GM12878 (cell line): ENCODE results near the gene ARPC5L. TPM values are rescaled to one million over a fixed set of nuclear protein-coding genes. Genes with fewer than 3 reads are reported as not detected.

Experiments used
- ATAC-seq: fragments of 200-7000 bp; cut with Tn5 transposase; 3 replicates; pipeline ENCODE4 v1.9.1; 2020; ENCODE audit warnings: mild to moderate bottlenecking, moderate library complexity
- BruUV-seq: library from RNA; stranded (reverse); fragments of 400-500 nt; replicated peaks from 2 replicates; lab custom pipeline; 2021; lab: Mats Ljungman, UMichigan
- CTCF ChIA-PET: fragments of 300-600 bp; sonication (Branson Sonifier 250); formaldehyde crosslinking; extraction: SDS; loops from one replicate; lab custom pipeline; 2021; ENCODE audit warnings: inconsistent platforms; lab: Yijun Ruan, JAX
- POLR2A ChIA-PET: fragments of 350-600 bp; formaldehyde crosslinking; extraction: SDS; loops from one replicate; lab custom pipeline; 2021; ENCODE audit warnings: inconsistent platforms; lab: Charles Lee
- RAD21 ChIA-PET: fragments of 300-600 bp; sonication (Branson Sonifier 250); formaldehyde crosslinking; loops from one replicate; lab custom pipeline; 2023; ENCODE audit warnings: antibody characterized with exemption; ENCODE audit not compliant: unreplicated experiment; lab: Charles Lee
- SMC1A ChIA-PET: fragments of 300-600 bp; sonication (Branson Sonifier 250); formaldehyde crosslinking; loops from one replicate; lab custom pipeline; 2023; ENCODE audit not compliant: unreplicated experiment, uncharacterized antibody; lab: Charles Lee
- DNase-seq: peaks from one replicate; pipeline ENCODE4 v3.0.0-alpha.2; 2011; ENCODE audit warnings: low read depth, low spot score
- FAIRE-seq: peaks from 3 replicates; lab custom pipeline; 2011; peaks lifted over from hg19 to GRCh38; lab: Jason Lieb, UNC
- H2AFZ ChIP-seq: 2 replicates; pipeline ENCODE4 v1.6.0; 2011; ENCODE audit warnings: low read depth, low read length, control low read depth; ENCODE audit not compliant: control insufficient read depth
- H3K27ac ChIP-seq: 2 replicates; pipeline ENCODE4 v1.5.1; 2011; ENCODE audit warnings: control low read depth; ENCODE audit not compliant: control insufficient read depth, insufficient read depth
- H3K27me3 ChIP-seq, 2 experiments: replicated peaks in 1 of 2; 2 replicates each; pipeline versions ENCODE4 v1.6.0 to v1.6.1; 2011; ENCODE audit warnings: low read length in 1 of 2; ENCODE audit not compliant: control insufficient read depth in 2 of 2, insufficient read depth in 2 of 2
- H3K36me3 ChIP-seq, 2 experiments: 2 replicates each; pipeline ENCODE4 v1.5.1; 2011; ENCODE audit warnings: low read length in 1 of 2; ENCODE audit not compliant: control insufficient read depth in 2 of 2, insufficient read depth in 2 of 2
- H3K4me1 ChIP-seq: 2 replicates; pipeline ENCODE4 v1.6.1; 2011; ENCODE audit warnings: mild to moderate bottlenecking, low read length, moderate library complexity, mixed read lengths; ENCODE audit not compliant: control insufficient read depth, insufficient read depth
- H3K4me2 ChIP-seq: 2 replicates; pipeline ENCODE4 v1.6.0; 2011; ENCODE audit warnings: control low read depth; ENCODE audit not compliant: control insufficient read depth, insufficient read depth
- H3K4me3 ChIP-seq: fragments of 200-600 bp; sonication (generic); 2 replicates; pipeline ENCODE4 v1.5.1; 2016
- H3K79me2 ChIP-seq: 2 replicates; pipeline ENCODE4 v1.6.0; 2011; ENCODE audit warnings: low read length; ENCODE audit not compliant: control insufficient read depth, insufficient read depth
- H3K9ac ChIP-seq: 2 replicates; pipeline ENCODE4 v1.8.0; 2011; ENCODE audit warnings: low read length, control low read depth, mixed read lengths; ENCODE audit not compliant: control insufficient read depth, insufficient read depth
- H3K9me3 ChIP-seq: replicated peaks from 3 replicates; pipeline ENCODE4 v1.5.1; 2011; ENCODE audit warnings: mild to moderate bottlenecking, low read length; ENCODE audit not compliant: control insufficient read depth, insufficient read depth
- H4K20me1 ChIP-seq: 2 replicates; pipeline ENCODE4 v1.6.0; 2011; ENCODE audit not compliant: control insufficient read depth, insufficient read depth
- BACH1 ChIP-seq: fragments of 450-650 bp; IDR thresholded peaks from 2 replicates; pipeline ENCODE4 v1.6.1; 2017; ENCODE audit warnings: mild to moderate bottlenecking, borderline replicate concordance
- FOXM1 ChIP-seq: IDR thresholded peaks from 2 replicates; pipeline ENCODE4 v1.6.1; 2012; ENCODE audit warnings: low read depth, mild to moderate bottlenecking, inconsistent platforms, low read length, moderate library complexity
- GABPA ChIP-seq: IDR thresholded peaks from 2 replicates; pipeline ENCODE4 v1.6.1; 2014; ENCODE audit warnings: antibody characterized with exemption, low read depth, mild to moderate bottlenecking, inconsistent platforms
- IKZF1 ChIP-seq: fragments of 450-650 bp; conservative IDR thresholded peaks from 2 replicates; pipeline ENCODE4 v1.6.1; 2017; ENCODE audit warnings: antibody characterized with exemption, mild to moderate bottlenecking
- IRF3 ChIP-seq: fragments of 450-650 bp; IDR thresholded peaks from 2 replicates; pipeline ENCODE4 v1.6.1; 2014; ENCODE audit warnings: mild to moderate bottlenecking
- MAX ChIP-seq: IDR thresholded peaks from 2 replicates; pipeline ENCODE4 v1.6.1; 2012; ENCODE audit warnings: low read depth, low read length, improper control_type of control experiment
- MEF2A ChIP-seq: IDR thresholded peaks from 2 replicates; pipeline ENCODE4 v1.6.1; 2011; ENCODE audit warnings: low read depth, mild to moderate bottlenecking, low read length, moderate library complexity; ENCODE audit not compliant: insufficient read depth
- MTA2 ChIP-seq: fragments of 450-650 bp; IDR thresholded peaks from 2 replicates; pipeline ENCODE4 v1.6.1; 2016; ENCODE audit warnings: low read depth, mild to moderate bottlenecking, moderate library complexity
- NFIC ChIP-seq: IDR thresholded peaks from 2 replicates; pipeline ENCODE4 v1.6.1; 2012; ENCODE audit warnings: low read depth, mild to moderate bottlenecking, inconsistent platforms, low read length, moderate library complexity
- PRDM15 ChIP-seq: fragments of 450-650 bp; formaldehyde crosslinking; IDR thresholded peaks from 2 replicates; pipeline ENCODE4 v1.4.0; 2020; ENCODE audit warnings: mild to moderate bottlenecking, moderate library complexity
- RELB ChIP-seq: fragments of 450-650 bp; IDR thresholded peaks from 2 replicates; pipeline ENCODE4 v1.6.1; 2017; ENCODE audit warnings: low read depth, mild to moderate bottlenecking, moderate library complexity
- RUNX3 ChIP-seq: IDR thresholded peaks from 2 replicates; pipeline ENCODE4 v1.6.1; 2012; ENCODE audit warnings: low read length, inconsistent platforms
- SREBF1 ChIP-seq: IDR thresholded peaks from 2 replicates; pipeline ENCODE4 v1.6.1; 2012; ENCODE audit warnings: mild to moderate bottlenecking, low read length
- STAT3 ChIP-seq: IDR thresholded peaks from 2 replicates; pipeline ENCODE4 v1.6.1; 2011; ENCODE audit warnings: low read depth, low read length, improper control_type of control experiment
- TAF1 ChIP-seq: IDR thresholded peaks from 2 replicates; pipeline ENCODE4 v1.6.1; 2011; ENCODE audit warnings: mild to moderate bottlenecking, low read depth, low read length, borderline replicate concordance
- TCF12 ChIP-seq: IDR thresholded peaks from 2 replicates; pipeline ENCODE4 v1.6.1; 2011; ENCODE audit warnings: low read depth, mild to moderate bottlenecking, low read length
- WGBS: methylation state at CpG from one replicate; pipeline ENCODE4 v1.1.6; 2016; ENCODE audit warnings: low lambda C conversion rate; ENCODE audit not compliant: insufficient replicate concordance, insufficient coverage; ENCODE audit errors: missing lambda C conversion rate; 5-methylcytosine and 5-hydroxymethylcytosine counted together
- in situ Hi-C: fragments of 300-500 bp; cut with MboI; formaldehyde crosslinking; loops from 9 replicates; pipeline ENCODE4 v1.14.3; 2018; ENCODE audit warnings: mixed read lengths
- intact Hi-C: fragments of 100-400 bp; cut with micrococcal nuclease; formaldehyde crosslinking; loops from one replicate; pipeline ENCODE4 v1.14.2; 2022; ENCODE audit not compliant: unreplicated experiment
- polyA plus RNA-seq, 11 experiments: library from polyadenylated mRNA; depleted of rRNA in 4 of 11; unstranded in 6 of 11; stranded (reverse) in 5 of 11; fragments of >200 nt; fragmentation: Nextera tagmentation in 4 of 11; fragmentation: Illumina TruSeq in 1 of 11; extraction: Ambion mirVana in 4 of 11; extraction: Trizol in 1 of 11; gene quantifications; 1 replicate in 1 of 11; 2 replicates in 10 of 11; pipeline versions ENCODE4 v1.2.1 to v1.2.3, GENCODE V29; 2011 to 2016; ENCODE audit warnings: inconsistent platforms in 2 of 11, missing spikeins in 2 of 11, low read depth in 1 of 11
- total RNA-seq, 4 experiments: library from RNA; depleted of rRNA in 3 of 4; stranded (reverse); fragments of >200 nt in 3 of 4; fragmentation: Illumina TruSeq in 1 of 4; extraction: Trizol in 1 of 4; gene quantifications; 2 replicates each; pipeline versions ENCODE4 v1.2.1 to v1.2.3, GENCODE V29; 2013 to 2021

Gene ARPC5L
- total and polyA plus RNA-seq, 10 of the 15 experiments (the other 5 are each of a cell fraction or from before 2014, with no cell fraction given) = 42.3 to 207 (median 104) TPM

GRCh38 chr9:124818431-124819281 is 43.3 kb upstream of the ARPC5L start:
- Histone ChIP-seq H3K9ac (no peak overlapping the region; the same call in 1 of the 2 replicates), H3K79me2 (no peaks in the 10 kb centered on the region), H4K20me1 (no peaks in the 10 kb centered on the region), H3K27ac (0 out of 2 replicates have a peak overlapping the region, but pooled peaks have one; percentile 28), H3K4me1 (peaks cover 11% of the 10 kb centered on the region), H3K4me3 (no peak overlapping the region), H3K27me3 (no peaks in the 10 kb centered on the region), H3K4me2 (peak overlapping the region; percentile 22), H2AFZ (peak overlapping the region; percentile 45), H3K36me3 (no peaks in the 10 kb centered on the region), H3K9me3 (no peaks in the 10 kb centered on the region)
- CTCF ChIA-PET = interaction anchor here (1.0 to 3.0 kb wide), 7 partner anchors 9 to 201 kb away, joined by 3 to 18 read pairs (median 3); partner anchors contain the start of genes NR6A1 and WDR38
- BruUV-seq = no TSS peak
- DNase-seq (no peak), ATAC-seq (peak; percentile 75), FAIRE-seq (no peak)
- SMC1A ChIA-PET = interaction anchor here (0.8 to 1.7 kb wide), 5 partner anchors 15 to 43 kb away, joined by 3 to 7 read pairs (median 4); no protein-coding TSS in a partner anchor
- POLR2A ChIA-PET = interaction anchor here (0.6 to 1.6 kb wide), 3 partner anchors 10 to 158 kb away, joined by 3 to 4 read pairs (median 4); no protein-coding TSS in a partner anchor
- RAD21 ChIA-PET = interaction anchor here (1.1 to 1.3 kb wide), 2 partner anchors 12 to 41 kb away, joined by 3 to 4 read pairs; partner anchors contain the start of gene OLFML2A
- WGBS = 40% methylated on average over 18 of the region's 18 CpGs
- in situ Hi-C loops (no loop called here), intact Hi-C loops (no loop called here)
- TF ChIP-seq MEF2A = no peak
- TF ChIP-seq IKZF1 = 0 out of 2 replicates have a peak, but pooled peaks have one; percentile 28
- TF ChIP-seq RELB = no peak
- TF ChIP-seq TAF1 = no peak
- TF ChIP-seq MAX = 0 out of 2 replicates have a peak, but pooled peaks have one; percentile 36
- no peak for TF ChIP-seq STAT3
- peak; percentile 14; the same call in 1 of the 2 replicates for TF ChIP-seq NFIC
- TF ChIP-seq IRF3 = no peak
- no peak for TF ChIP-seq BACH1
- TF ChIP-seq RUNX3 = peak; percentile 24; the same call in 1 of the 2 replicates
- TF ChIP-seq GABPA = no peak
- 0 out of 2 replicates have a peak, but pooled peaks have one; percentile 7 for TF ChIP-seq MTA2
- no peak for TF ChIP-seq SREBF1
- peak; percentile 63 for TF ChIP-seq TCF12
- no peak for TF ChIP-seq PRDM15 (CRISPR knock-in tag)
- TF ChIP-seq FOXM1 = no peak
